ENCODE measurements around the gene CASD1.

- TF ChIP-seq EZH2phosphoT487 (IDR thresholded peaks at IDR 0.05; ENCODE audit: insufficient read depth, low read depth) (no peak), EZH2 (IDR thresholded peaks at IDR 0.05; ENCODE audit: insufficient read depth, poor library complexity, severe bottlenecking) (no peak)
Measured at GRCh38 chr7:94591176-94591575, 81.6 kb downstream of the CASD1 start.
